Upper lobe of right lung (tissue), 1 donor: ENCODE results near the gene SNRNP48. TPM values are rescaled to one million over a fixed set of nuclear protein-coding genes. Genes with fewer than 3 reads are reported as not detected.

Experiments
- ATAC-seq: fragments of 200-7000 bp; cut with Tn5 transposase; one replicate; pipeline ENCODE4 v1.9.1; 2020; ENCODE audit warnings: mild to moderate bottlenecking, moderate library complexity
- DNase-seq: peaks from one replicate; pipeline ENCODE4 v3.0.0-alpha.2; 2020
- H3K27ac ChIP-seq: fragments of 200-600 bp; one replicate; pipeline ENCODE4 v1.8.0; 2022
- H3K27me3 ChIP-seq: fragments of 200-600 bp; one replicate; pipeline ENCODE4 v1.8.0; 2022; ENCODE audit warnings: mild to moderate bottlenecking
- H3K36me3 ChIP-seq: fragments of 200-600 bp; one replicate; pipeline ENCODE4 v1.8.0; 2022
- H3K4me1 ChIP-seq: fragments of 200-600 bp; one replicate; pipeline ENCODE4 v1.8.0; 2022
- H3K4me3 ChIP-seq: fragments of 200-600 bp; one replicate; pipeline ENCODE4 v1.8.0; 2022; ENCODE audit warnings: mild to moderate bottlenecking
- H3K9me3 ChIP-seq: fragments of 200-600 bp; one replicate; pipeline ENCODE4 v1.8.0; 2022
- CTCF ChIP-seq: fragments of 200-600 bp; IDR thresholded peaks from one replicate; pipeline ENCODE4 v1.8.0; 2022; ENCODE audit warnings: antibody characterized with exemption
- intact Hi-C: fragments of 100-400 bp; cut with DNase I; formaldehyde crosslinking; loops from one replicate; pipeline ENCODE4 v1.11.0; 2022
- total RNA-seq: library from RNA; stranded (reverse); fragmentation: NEBNext Ultra II Directional; extraction: Animal tissue kit (Norgen Biotek cat#: 25700); gene quantifications from one replicate; pipeline ENCODE4 v1.2.1, GENCODE V29; 2021
- donor health status: DM: no; HTN: yes; CAD: no; lungs with severe emphysema.

The SNRNP48 gene
- total RNA-seq, 1 donor from 2014 or later, result 10.2 TPM

- no peak for DNase-seq
- intact Hi-C loops, result no loop called here
- TF ChIP-seq CTCF, result no peak
- H3K27ac ChIP-seq, result no peak overlapping the region
- H3K27me3 ChIP-seq, result no peaks in the 10 kb centered on the region
- H3K4me3 ChIP-seq, result no peak overlapping the region
- H3K36me3 ChIP-seq, result no peaks in the 10 kb centered on the region
- H3K9me3 ChIP-seq, result no peaks in the 10 kb centered on the region
- no peaks in the 10 kb centered on the region for H3K4me1 ChIP-seq
- no peak for ATAC-seq
Measured at GRCh38 chr6:7647504-7647903, 57.5 kb downstream of the SNRNP48 start.

- DNase-seq (no peak), ATAC-seq (no peak)
- Histone ChIP-seq H3K4me3 (no peak overlapping the region), H3K9me3 (no peaks in the 10 kb centered on the region), H3K27me3 (no peaks in the 10 kb centered on the region), H3K36me3 (no peaks in the 10 kb centered on the region), H3K27ac (no peak overlapping the region), H3K4me1 (no peaks in the 10 kb centered on the region)
- TF ChIP-seq CTCF, result no peak
- intact Hi-C loops, result no loop called here
Measured at GRCh38 chr6:7649037-7649810, 59.2 kb downstream of the SNRNP48 start.

GRCh38 chr6:7650878-7651277 is 60.9 kb downstream of the SNRNP48 start:
- intact Hi-C loops, result no loop called here
- no peak overlapping the region for H3K4me3 ChIP-seq
- no peak for ATAC-seq
- no peak for DNase-seq
- TF ChIP-seq CTCF, result no peak
- no peaks in the 10 kb centered on the region for H3K9me3 ChIP-seq
- no peak overlapping the region for H3K27ac ChIP-seq
- no peaks in the 10 kb centered on the region for H3K36me3 ChIP-seq
- no peaks in the 10 kb centered on the region for H3K27me3 ChIP-seq
- no peaks in the 10 kb centered on the region for H3K4me1 ChIP-seq

- Histone ChIP-seq H3K4me3 (no peak overlapping the region), H3K27ac (no peak overlapping the region), H3K4me1 (no peaks in the 10 kb centered on the region), H3K9me3 (no peaks in the 10 kb centered on the region), H3K27me3 (no peaks in the 10 kb centered on the region), H3K36me3 (no peaks in the 10 kb centered on the region)
- no peak for DNase-seq
- no peak for TF ChIP-seq CTCF
- ATAC-seq, result no peak
- intact Hi-C loops, result no loop called here
Measured at GRCh38 chr6:7652957-7653356, 63.0 kb downstream of the SNRNP48 start.

DNA sequence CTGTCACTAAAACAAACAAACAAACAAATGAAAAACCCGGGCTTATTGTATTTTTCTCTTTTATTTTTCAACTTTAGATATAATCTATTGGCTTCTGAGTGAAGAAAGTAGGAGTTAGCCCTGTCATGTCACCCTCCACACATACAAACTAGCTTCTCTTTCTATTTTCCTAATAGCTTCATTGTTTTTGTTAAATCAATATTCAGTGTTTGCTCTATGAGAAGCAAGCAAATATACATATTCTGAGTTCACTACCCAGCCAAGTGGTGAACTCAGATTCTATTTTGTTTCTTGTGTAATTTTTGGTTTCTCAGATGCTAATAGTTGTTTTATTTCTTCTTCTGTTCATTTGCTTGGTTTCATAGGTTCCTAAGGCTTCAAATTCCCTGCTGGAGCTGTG is 66.4 kb downstream of the SNRNP48 start:
- Histone ChIP-seq H3K4me1 (no peaks in the 10 kb centered on the region), H3K27ac (no peak overlapping the region), H3K9me3 (no peaks in the 10 kb centered on the region), H3K27me3 (no peaks in the 10 kb centered on the region), H3K36me3 (no peaks in the 10 kb centered on the region), H3K4me3 (no peak overlapping the region)
- no peak for TF ChIP-seq CTCF
- ATAC-seq, result no peak
- DNase-seq, result no peak
- intact Hi-C loops, result no loop called here

GRCh38 chr6:7658543-7658942 is 68.5 kb downstream of the SNRNP48 start:
- Histone ChIP-seq H3K27me3 (no peaks in the 10 kb centered on the region), H3K27ac (no peak overlapping the region), H3K4me1 (no peaks in the 10 kb centered on the region), H3K4me3 (no peak overlapping the region), H3K36me3 (no peaks in the 10 kb centered on the region), H3K9me3 (no peaks in the 10 kb centered on the region)
- no peak for DNase-seq
- intact Hi-C loops, result no loop called here
- no peak for ATAC-seq
- no peak for TF ChIP-seq CTCF
